ENCODE results near the gene STIM1.

DNA sequence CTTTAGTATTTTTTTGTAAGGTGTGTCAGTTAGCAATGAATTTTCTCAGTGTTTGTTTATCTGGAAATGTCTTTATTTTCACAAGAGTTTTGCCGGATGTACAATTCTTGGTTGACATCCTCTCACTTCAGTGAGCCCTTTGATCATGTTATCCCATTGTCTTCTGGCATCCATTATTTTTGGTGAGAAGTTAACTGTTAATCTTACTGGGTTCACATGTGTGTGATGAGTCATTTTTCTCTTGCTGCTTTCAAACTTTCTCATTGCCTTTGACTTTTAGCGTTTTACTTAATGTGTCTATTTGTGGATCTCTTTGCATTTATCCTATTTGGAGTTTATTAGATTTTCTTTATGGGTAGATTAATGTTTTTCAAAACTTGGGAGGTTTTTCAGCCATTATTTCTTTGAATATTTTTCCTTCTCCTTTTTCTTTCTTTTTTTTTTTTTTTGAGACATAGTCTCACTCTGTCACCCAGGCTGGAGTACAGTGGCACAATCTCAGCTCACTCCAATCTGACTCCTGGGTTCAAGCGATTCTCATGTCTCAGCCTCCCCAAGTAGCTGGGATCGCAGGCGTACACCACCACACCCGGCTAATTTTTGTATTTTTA, 138.7 kb downstream of the STIM1 start:
- TF ChIP-seq YY1 (IDR thresholded peaks at IDR 0.05; ENCODE audit: insufficient read depth, insufficient read length) (no peak), ZNF274 (IDR thresholded peaks at IDR 0.05; ENCODE audit: low read depth, low read length) (no peak)
